ENCODE measurements around the gene PAX8. TPM values are rescaled to one million over a fixed set of nuclear protein-coding genes. Genes with fewer than 3 reads are reported as not detected.
"Not testable (repeated sequence)": the region's sequence is repeated elsewhere in the genome, so short reads cannot be mapped to it uniquely, and the experiment has no call there.

Gene PAX8
- total RNA-seq: 0.60 TPM
- long read RNA-seq: 0 reads

GRCh38 chr2:113278742-113279139, at the start of gene PAX8:
Gene PAX8, minus strand, starts transcription at chr2:113278921. Its CDS starts 527 bp downstream, at chr2:113278394.
- intact Hi-C loops (cut with DNase I): no loop called here
- DNase-seq (ENCODE audit: missing footprints) (no peak), ATAC-seq (no peak)

GRCh38 chr2:113328043-113328442, 49.3 kb upstream of the PAX8 start:
- no peak for ATAC-seq
- intact Hi-C loops (cut with DNase I): no loop called here

GRCh38 chr2:113325161-113325731, 46.5 kb upstream of the PAX8 start:
- intact Hi-C loops (cut with DNase I); DNase-seq (ENCODE audit: missing footprints): not testable (repeated sequence)
- ATAC-seq: peak; percentile 40

More at GRCh38 chr2:113328043-113328442, 49.3 kb upstream of the PAX8 start:
- DNase-seq (ENCODE audit: missing footprints): no peak

GRCh38 chr2:113324684-113325160, 46.0 kb upstream of the PAX8 start:
- no peak for DNase-seq (ENCODE audit: missing footprints)
- intact Hi-C loops (cut with DNase I): no loop called here
- peak; percentile 78 for ATAC-seq

GRCh38 chr2:113323129-113323528, 44.4 kb upstream of the PAX8 start:
- intact Hi-C loops (cut with DNase I); DNase-seq (ENCODE audit: missing footprints); ATAC-seq: not testable (repeated sequence)

- DNase-seq (ENCODE audit: missing footprints); ATAC-seq; intact Hi-C loops (cut with DNase I): not testable (repeated sequence)
These were observed 41.4 kb upstream of the PAX8 start for GRCh38 chr2:113320106-113320505.

GRCh38 chr2:113318941-113319340, 40.2 kb upstream of the PAX8 start:
- ATAC-seq; intact Hi-C loops (cut with DNase I); DNase-seq (ENCODE audit: missing footprints): not testable (repeated sequence)

GRCh38 chr2:113316085-113316484, 37.4 kb upstream of the PAX8 start:
- no peak for DNase-seq (ENCODE audit: missing footprints)
- intact Hi-C loops (cut with DNase I): no loop called here
- no peak for ATAC-seq

GRCh38 chr2:113314663-113315062, 35.9 kb upstream of the PAX8 start:
- ATAC-seq; DNase-seq (ENCODE audit: missing footprints); intact Hi-C loops (cut with DNase I): not testable (repeated sequence)

GRCh38 chr2:113314176-113314575, 35.5 kb upstream of the PAX8 start:
- intact Hi-C loops (cut with DNase I); DNase-seq (ENCODE audit: missing footprints); ATAC-seq: not testable (repeated sequence)

- ATAC-seq; intact Hi-C loops (cut with DNase I); DNase-seq (ENCODE audit: missing footprints): not testable (repeated sequence)
These were observed 33.1 kb upstream of the PAX8 start for GRCh38 chr2:113311781-113312180.

- intact Hi-C loops (cut with DNase I); DNase-seq (ENCODE audit: missing footprints); ATAC-seq: not testable (repeated sequence)
These were observed 32.5 kb upstream of the PAX8 start for GRCh38 chr2:113311191-113311590.

GRCh38 chr2:113309655-113310387, 31.1 kb upstream of the PAX8 start:
- DNase-seq (ENCODE audit: missing footprints): no peak
- intact Hi-C loops (cut with DNase I): no loop called here
- ATAC-seq: no peak

- DNase-seq (ENCODE audit: missing footprints); ATAC-seq; intact Hi-C loops (cut with DNase I): not testable (repeated sequence)
These were observed 30.1 kb upstream of the PAX8 start for GRCh38 chr2:113308784-113309183.

- intact Hi-C loops (cut with DNase I); ATAC-seq; DNase-seq (ENCODE audit: missing footprints): not testable (repeated sequence)
These were observed 27.5 kb upstream of the PAX8 start for GRCh38 chr2:113306207-113306606.

GRCh38 chr2:113305749-113306148, 27.0 kb upstream of the PAX8 start:
- DNase-seq (ENCODE audit: missing footprints); ATAC-seq; intact Hi-C loops (cut with DNase I): not testable (repeated sequence)

- no peak for DNase-seq (ENCODE audit: missing footprints)
- intact Hi-C loops (cut with DNase I): no loop called here
- no peak for ATAC-seq
These were observed 26.4 kb upstream of the PAX8 start for GRCh38 chr2:113305146-113305545.

- DNase-seq (ENCODE audit: missing footprints) (no peak), ATAC-seq (no peak)
- intact Hi-C loops (cut with DNase I): no loop called here
These were observed 26.0 kb upstream of the PAX8 start for GRCh38 chr2:113304702-113305101.

- ATAC-seq; DNase-seq (ENCODE audit: missing footprints); intact Hi-C loops (cut with DNase I): not testable (repeated sequence)
These were observed 23.7 kb upstream of the PAX8 start for GRCh38 chr2:113302216-113302980.
